IMR-90 (cell line): ENCODE results near the gene DCST2. TPM values are rescaled to one million over a fixed set of nuclear protein-coding genes. Genes with fewer than 3 reads are reported as not detected.

Experiments used
- ATAC-seq: fragments of 200-7000 bp; cut with Tn5 transposase; 2 replicates; pipeline ENCODE4 v1.9.1; 2020; ENCODE audit warnings: low read depth, mild to moderate bottlenecking, moderate library complexity
- BruUV-seq: library from RNA; stranded (reverse); fragments of 400-500 nt; replicated peaks from 2 replicates; lab custom pipeline; 2021; lab: Mats Ljungman, UMichigan
- CTCF ChIA-PET: fragments of 300-600 bp; formaldehyde crosslinking; extraction: SDS; loops from one replicate; lab custom pipeline; 2021; ENCODE audit warnings: antibody characterized with exemption; lab: Yijun Ruan, JAX
- POLR2A ChIA-PET: fragments of 300-600 bp; sonication (Branson Sonifier 250); formaldehyde crosslinking; loops from one replicate; lab custom pipeline; 2022; ENCODE audit warnings: antibody characterized with exemption; ENCODE audit not compliant: unreplicated experiment; lab: Charles Lee
- DNase-seq: peaks from one replicate; pipeline ENCODE4 v3.0.0; 2013
- H2AFZ ChIP-seq: replicated peaks from 2 replicates; pipeline ENCODE3; 2013; ENCODE audit warnings: low read length, mild to moderate bottlenecking; ENCODE audit not compliant: poor library complexity
- H2AK5ac ChIP-seq: 2 replicates; pipeline ENCODE4 v1.6.1; 2013; ENCODE audit warnings: low read depth, low read length, inconsistent platforms
- H2AK9ac ChIP-seq: replicated peaks from 2 replicates; pipeline ENCODE3; 2013; ENCODE audit warnings: mild to moderate bottlenecking, low read depth, low read length, moderate library complexity; ENCODE audit not compliant: poor library complexity
- H2BK120ac ChIP-seq: 2 replicates; pipeline ENCODE4 v1.6.1; 2013; ENCODE audit warnings: low read depth, low read length, inconsistent platforms
- H2BK15ac ChIP-seq: 3 replicates; pipeline ENCODE4 v1.6.1; 2013; ENCODE audit warnings: low read depth, low read length, inconsistent platforms
- H2BK20ac ChIP-seq: 2 replicates; pipeline ENCODE4 v1.6.1; 2013; ENCODE audit warnings: low read depth, mild to moderate bottlenecking, inconsistent platforms, low read length, moderate library complexity
- H2BK5ac ChIP-seq: 2 replicates; pipeline ENCODE4 v1.6.1; 2013; ENCODE audit warnings: mild to moderate bottlenecking, low read depth, low read length, inconsistent platforms; ENCODE audit not compliant: poor library complexity, severe bottlenecking
- H3K14ac ChIP-seq: replicated peaks from 2 replicates; pipeline ENCODE4 v1.6.1; 2013; ENCODE audit warnings: low read depth, low read length, inconsistent platforms
- H3K18ac ChIP-seq: 2 replicates; pipeline ENCODE4 v1.6.1; 2013; ENCODE audit warnings: low read depth, low read length, control low read depth
- H3K23ac ChIP-seq: 2 replicates; pipeline ENCODE4 v1.6.1; 2013; ENCODE audit warnings: low read depth, low read length, inconsistent platforms
- H3K27ac ChIP-seq: 2 replicates; pipeline ENCODE4 v1.5.1; 2013; ENCODE audit warnings: mild to moderate bottlenecking, control low read depth, low read length; ENCODE audit not compliant: insufficient read depth
- H3K27me3 ChIP-seq: 2 replicates; pipeline ENCODE4 v1.6.1; 2013; ENCODE audit warnings: low read length; ENCODE audit not compliant: control insufficient read depth, insufficient read depth
- H3K36me3 ChIP-seq: 2 replicates; pipeline ENCODE4 v1.6.1; 2013; ENCODE audit warnings: low read length, mixed read lengths; ENCODE audit not compliant: control insufficient read depth, insufficient read depth
- H3K4ac ChIP-seq: 2 replicates; pipeline ENCODE4 v1.6.1; 2013; ENCODE audit warnings: low read depth, low read length, inconsistent platforms
- H3K4me1 ChIP-seq: 2 replicates; pipeline ENCODE4 v1.6.1; 2013; ENCODE audit warnings: low read length, mixed read lengths; ENCODE audit not compliant: control insufficient read depth, insufficient read depth
- H3K4me2 ChIP-seq: 2 replicates; pipeline ENCODE4 v1.6.1; 2013; ENCODE audit warnings: low read depth, mild to moderate bottlenecking, control low read depth, low read length, moderate library complexity
- H3K4me3 ChIP-seq: 2 replicates; pipeline ENCODE4 v1.5.1; 2013; ENCODE audit warnings: low read depth, mild to moderate bottlenecking, control low read depth, low read length, moderate library complexity; ENCODE audit not compliant: insufficient read depth
- H3K56ac ChIP-seq: 2 replicates; pipeline ENCODE4 v1.6.1; 2013; ENCODE audit warnings: low read length, inconsistent platforms; ENCODE audit not compliant: insufficient read depth; ENCODE audit errors: extremely low read depth
- H3K79me1 ChIP-seq, 2 experiments: 2 replicates each; pipeline ENCODE4 v1.6.1; 2013; ENCODE audit warnings: low read length in 2 of 2, inconsistent platforms in 1 of 2, low read depth in 1 of 2
- H3K9ac ChIP-seq: 2 replicates; pipeline ENCODE4 v1.6.1; 2013; ENCODE audit warnings: low read depth, low read length, control low read depth
- H3K9me1 ChIP-seq: 2 replicates; pipeline ENCODE4 v1.6.1; 2013; ENCODE audit warnings: low read length, inconsistent platforms; ENCODE audit not compliant: insufficient read depth
- H3K9me3 ChIP-seq: 2 replicates; pipeline ENCODE4 v1.6.1; 2013; ENCODE audit warnings: low read length; ENCODE audit not compliant: control insufficient read depth, insufficient read depth
- H4K20me1 ChIP-seq: 2 replicates; pipeline ENCODE4 v1.6.1; 2013; ENCODE audit warnings: low read length, inconsistent platforms; ENCODE audit not compliant: insufficient read depth
- H4K5ac ChIP-seq: 2 replicates; pipeline ENCODE4 v1.6.1; 2013; ENCODE audit warnings: mild to moderate bottlenecking, low read depth, low read length, control low read depth
- H4K8ac ChIP-seq, 2 experiments: 2 replicates each; pipeline ENCODE4 v1.6.1; 2013; ENCODE audit warnings: low read depth in 2 of 2, low read length in 2 of 2, control low read depth in 1 of 2, inconsistent platforms in 1 of 2
- H4K91ac ChIP-seq: 2 replicates; pipeline ENCODE4 v1.6.1; 2013; ENCODE audit warnings: low read depth, low read length, inconsistent platforms; ENCODE audit not compliant: insufficient read depth
- BHLHE40 ChIP-seq: fragments of 150-350 bp; IDR thresholded peaks from 2 replicates; pipeline ENCODE4 v1.6.1; 2016; ENCODE audit warnings: mild to moderate bottlenecking, low read depth, low read length
- FOS ChIP-seq: fragments of 150-350 bp; IDR thresholded peaks from 2 replicates; pipeline ENCODE4 v1.6.1; 2016; ENCODE audit warnings: low read depth, low read length
- MAZ ChIP-seq: IDR thresholded peaks from 2 replicates; pipeline ENCODE4 v1.6.1; 2012; ENCODE audit warnings: low read depth, mild to moderate bottlenecking, low read length, improper control_type of control experiment, moderate library complexity, borderline replicate concordance
- NFE2L2 ChIP-seq: fragments of 150-350 bp; IDR thresholded peaks from 2 replicates; pipeline ENCODE4 v1.6.1; 2016; ENCODE audit warnings: low read depth, mild to moderate bottlenecking, low read length
- RAD21 ChIP-seq: IDR thresholded peaks from 2 replicates; pipeline ENCODE4 v1.6.1; 2012; ENCODE audit warnings: low read length, improper control_type of control experiment
- SMC3 ChIP-seq: fragments of 150-350 bp; IDR thresholded peaks from 2 replicates; pipeline ENCODE4 v1.6.1; 2016; ENCODE audit warnings: low read depth, mild to moderate bottlenecking, antibody characterized with exemption, low read length, moderate library complexity
- WGBS, 2 experiments: methylation state at CpG; one replicate each; pipeline versions ENCODE4 v1.1.5 to v1.1.7; 2013; ENCODE audit warnings: missing lambda C conversion rate in 2 of 2; ENCODE audit not compliant: insufficient read length in 1 of 2; ENCODE audit errors: extremely low coverage in 2 of 2; 5-methylcytosine and 5-hydroxymethylcytosine counted together
- dilution Hi-C: fragments of 300-500 bp; cut with HindIII; formaldehyde crosslinking; loops from one replicate; pipeline ENCODE4 v1.14.3; 2018; ENCODE audit warnings: low sequenced_read_pairs; ENCODE audit not compliant: unreplicated experiment
- in situ Hi-C: fragments of 300-500 bp; cut with MboI; formaldehyde crosslinking; loops from 3 replicates; pipeline ENCODE4 v1.14.3; 2019; ENCODE audit warnings: low sequenced_read_pairs, inconsistent platforms, mixed read lengths
- intact Hi-C: fragments of 100-400 bp; cut with micrococcal nuclease; formaldehyde crosslinking; loops from 2 replicates; pipeline ENCODE4 v1.10.0; 2022
- polyA plus RNA-seq, 3 experiments: library from polyadenylated mRNA; depleted of rRNA; stranded (reverse); fragments of >200 nt; gene quantifications; 2 replicates each; pipeline ENCODE4 v1.2.3, GENCODE V29; 2012; ENCODE audit warnings: low replicate concordance in 1 of 3
- total RNA-seq: library from RNA; depleted of rRNA; stranded (reverse); fragments of >200 nt; gene quantifications from 2 replicates; pipeline ENCODE4 v1.2.3, GENCODE V29; 2012

Gene DCST2
- total and polyA plus RNA-seq, 2 of the 4 experiments (the other 2 are of a cell fraction): 0.14 TPM; not detected in 1

DNA sequence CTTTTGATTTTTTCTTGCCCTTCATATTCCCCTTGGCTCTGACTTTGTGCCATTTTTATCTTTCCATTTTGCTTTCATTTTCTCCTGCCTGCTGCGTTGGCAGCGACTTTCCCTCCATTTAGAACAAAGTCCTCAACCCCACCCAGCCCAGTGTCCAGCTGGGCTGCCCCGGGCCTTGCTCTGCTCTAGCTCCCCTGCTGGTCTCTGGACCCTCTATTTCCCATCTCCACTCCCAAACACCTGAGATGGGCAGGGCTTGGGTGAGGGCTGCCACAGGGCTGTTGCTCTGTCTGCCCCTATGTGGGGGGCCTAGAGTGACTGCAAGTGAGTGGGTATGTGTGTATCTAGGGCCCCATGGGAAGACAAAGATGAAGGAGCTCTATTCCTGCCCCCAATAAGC is 10.2 kb upstream of the DCST2 start:
- H2BK20ac ChIP-seq: no peak overlapping the region
- no peak overlapping the region for H4K5ac ChIP-seq
- H3K36me3 ChIP-seq: no peaks in the 10 kb centered on the region
- TF ChIP-seq NFE2L2: no peak
- TF ChIP-seq RAD21: no peak
- no peak for TF ChIP-seq BHLHE40
- TF ChIP-seq MAZ: no peak
- no peak for TF ChIP-seq FOS
- no peak for TF ChIP-seq SMC3
- H3K18ac ChIP-seq: no peak overlapping the region
- no peak for DNase-seq
- no peak for ATAC-seq
- H3K27me3 ChIP-seq: peaks cover 19% of the 10 kb centered on the region
- no CpG with 5 or more reads among the region's 3 CpGs for WGBS, 2 experiments
- H3K4ac ChIP-seq: no peak overlapping the region
- no peaks in the 10 kb centered on the region for H3K9me3 ChIP-seq
- no peaks in the 10 kb centered on the region for H3K79me1 ChIP-seq
- no peak overlapping the region for H2BK15ac ChIP-seq
- dilution Hi-C loops (no loop called here), intact Hi-C loops (no loop called here), in situ Hi-C loops (no loop called here)
- H2AK9ac ChIP-seq: no peak overlapping the region
- no TSS peak for BruUV-seq
- H2AFZ ChIP-seq: no peak overlapping the region
- H3K56ac ChIP-seq: no peak overlapping the region
- H4K91ac ChIP-seq: no peak overlapping the region
- H3K4me3 ChIP-seq: no peak overlapping the region
- ChIA-PET CTCF (interaction anchor here (1.0 to 2.4 kb wide), 5 partner anchors 16 to 48 kb away, joined by 3 to 12 read pairs (median 7); no protein-coding TSS in a partner anchor), POLR2A (no interaction called here)
- no peak overlapping the region for H2AK5ac ChIP-seq
- no peak overlapping the region for H2BK5ac ChIP-seq
- H4K8ac ChIP-seq: no peak overlapping the region
- H3K14ac ChIP-seq: no peak overlapping the region
- no peak overlapping the region for H2BK120ac ChIP-seq
- H3K9me1 ChIP-seq: peaks cover 5% of the 10 kb centered on the region; the same call in 1 of the 2 replicates
- H3K4me2 ChIP-seq: no peak overlapping the region
- no peaks in the 10 kb centered on the region; the same call in 1 of the 2 replicates for H4K20me1 ChIP-seq
- H3K4me1 ChIP-seq: peaks cover 5% of the 10 kb centered on the region
- no peak overlapping the region for H3K23ac ChIP-seq
- H3K27ac ChIP-seq: no peak overlapping the region
- no peak overlapping the region for H3K9ac ChIP-seq
